NCI-H510A treated with DMSO at 0.1 percent for 48 hours (cell line): ENCODE data around the gene FRG2.
"Not testable (repeated sequence)": the region's sequence is repeated elsewhere in the genome, so short reads cannot be mapped to it uniquely, and the experiment has no call there.

ENCODE experiments used
- DNase-seq: peaks from one replicate; lab custom pipeline; 2025; lab: John Stamatoyannopoulos, UW

FRG2 gene

GRCh38 chr4:190016369-190017289, 10.4 kb downstream of the FRG2 start:
- DNase-seq, result no peak

DNA sequence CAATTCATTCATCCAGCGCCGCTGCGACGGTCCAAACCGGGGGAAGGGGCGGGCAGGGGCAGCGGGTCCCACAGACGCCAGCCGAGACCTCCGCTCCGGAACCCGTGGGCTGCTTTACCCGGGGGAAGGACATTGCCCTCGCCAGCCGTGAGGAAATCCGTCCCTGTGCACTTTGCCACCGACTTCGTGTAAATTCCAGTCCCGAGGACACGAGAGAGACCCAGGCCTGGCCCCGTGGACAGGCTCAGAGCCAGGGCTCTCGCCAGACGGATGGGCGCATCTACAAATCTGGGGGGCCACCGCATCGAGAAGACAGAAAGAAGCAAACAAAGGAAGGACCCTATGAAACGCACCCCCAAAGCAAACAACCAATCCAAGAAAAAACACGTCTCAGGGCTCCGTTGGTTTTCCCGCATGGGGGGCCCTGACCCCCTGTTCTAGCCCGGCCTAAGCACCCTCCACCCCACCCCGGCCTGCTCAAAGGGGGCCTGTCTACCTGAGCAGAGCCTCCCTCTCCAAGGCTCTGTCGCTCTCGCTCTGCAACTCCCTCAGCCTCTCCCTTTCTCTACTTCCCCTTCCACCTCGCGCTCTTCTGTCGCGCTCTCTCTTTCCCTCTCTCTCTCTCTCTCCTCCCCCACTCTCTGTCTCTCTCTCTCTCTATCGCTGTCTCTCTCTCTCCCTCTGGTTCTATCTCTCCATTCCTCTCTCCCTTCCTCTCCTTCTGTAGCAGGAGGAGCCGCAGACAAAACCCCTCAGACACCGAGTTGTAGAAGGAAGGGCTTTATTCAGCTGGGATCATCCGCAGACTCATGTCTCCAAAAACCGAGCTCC, 11.3 kb downstream of the FRG2 start:
- DNase-seq, result no peak

DNA sequence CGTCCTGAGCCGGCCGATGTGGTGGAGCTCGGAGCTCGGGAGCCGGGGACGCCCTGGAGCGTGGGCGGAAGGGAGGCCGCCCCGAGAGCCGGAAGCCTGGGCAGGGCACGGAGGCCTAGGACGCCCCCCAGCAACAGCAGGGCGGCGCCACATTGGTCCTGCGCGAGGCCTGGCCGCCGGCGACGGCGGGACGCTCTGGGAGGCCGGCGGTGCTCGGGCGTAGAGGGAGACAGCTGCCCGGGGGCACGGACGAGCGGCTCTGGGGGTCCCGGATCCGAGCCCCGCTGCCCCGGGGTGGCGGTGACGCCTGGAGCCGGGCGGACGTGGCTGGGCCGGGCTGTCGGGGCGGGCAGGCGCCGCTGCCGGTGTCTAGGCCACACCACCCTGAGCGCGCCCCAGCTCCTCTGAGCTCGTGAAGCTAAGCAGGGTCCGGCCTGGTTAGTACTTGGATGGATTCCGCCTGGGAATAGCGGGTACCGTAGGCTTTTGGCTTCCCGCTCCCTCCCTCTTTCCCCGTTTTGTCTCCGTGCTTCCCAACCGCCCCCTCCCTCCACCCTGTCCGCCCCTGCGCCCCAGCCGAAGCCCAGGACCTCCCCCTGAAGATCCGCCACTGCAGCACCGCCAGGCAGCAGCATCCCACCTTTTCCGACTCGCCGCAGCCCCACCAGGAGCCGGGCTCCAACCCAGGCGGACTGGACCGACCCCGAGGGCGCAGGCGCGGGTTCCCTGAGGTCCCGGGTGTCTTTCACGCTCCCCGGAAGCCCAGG, 12.1 kb downstream of the FRG2 start:
- no peak for DNase-seq

- not testable (repeated sequence) for DNase-seq
Measured at GRCh38 chr4:189989941-189990340, 37.1 kb downstream of the FRG2 start.

- no peak for DNase-seq
Measured at GRCh38 chr4:189988877-189989431, 38.1 kb downstream of the FRG2 start.

DNA sequence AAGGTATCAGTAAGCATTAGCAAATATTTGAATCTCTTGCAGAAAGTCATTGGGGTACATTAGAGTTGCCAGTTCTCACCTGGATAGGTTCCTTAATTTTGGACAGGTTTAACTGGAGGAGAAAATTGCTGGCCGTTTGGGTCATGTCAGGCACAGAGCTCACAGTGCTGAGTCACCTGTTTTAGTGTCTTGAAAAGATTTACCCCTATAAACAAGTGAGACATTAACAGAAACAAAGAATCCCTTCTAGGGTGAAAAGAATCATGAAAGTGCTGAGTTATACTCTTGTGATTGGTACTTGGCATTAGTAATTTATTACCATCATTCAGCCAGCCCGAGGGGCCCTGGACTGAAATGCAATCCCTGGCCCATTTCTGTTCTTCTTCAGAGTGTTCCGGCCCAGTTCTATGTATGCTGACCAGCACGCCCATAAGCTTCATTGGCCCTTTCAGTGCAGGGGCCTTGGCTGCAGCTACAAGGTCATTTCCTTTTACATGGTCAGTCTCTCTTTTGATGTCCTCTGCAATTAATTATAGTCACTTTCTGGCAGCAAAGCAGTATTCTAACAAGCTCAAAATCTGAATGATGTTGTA, 41.3 kb downstream of the FRG2 start:
- not testable (repeated sequence) for DNase-seq

DNA sequence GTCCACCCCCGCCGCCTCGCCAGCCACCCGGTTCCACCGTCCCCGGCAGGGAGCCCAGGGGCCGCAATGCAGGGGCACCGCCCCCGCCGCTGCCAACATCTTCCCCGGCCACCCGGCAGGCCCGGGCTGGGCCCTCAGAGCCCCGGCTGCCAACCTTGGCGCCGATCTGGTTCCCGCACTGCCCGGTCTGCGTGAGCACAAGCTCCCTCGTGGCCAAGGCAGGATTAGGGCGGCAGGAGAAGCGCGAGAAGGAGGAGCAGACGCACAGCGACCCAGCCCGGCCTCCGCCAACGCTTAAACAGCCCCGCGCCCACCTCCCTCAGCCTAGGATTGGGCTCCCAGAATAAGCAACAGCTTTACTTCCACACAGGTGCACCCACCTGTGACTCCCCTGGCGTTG, 42.4 kb downstream of the FRG2 start:
- DNase-seq, result not testable (repeated sequence)

GRCh38 chr4:189983916-189984526, 43.0 kb downstream of the FRG2 start:
- not testable (repeated sequence) for DNase-seq

DNA sequence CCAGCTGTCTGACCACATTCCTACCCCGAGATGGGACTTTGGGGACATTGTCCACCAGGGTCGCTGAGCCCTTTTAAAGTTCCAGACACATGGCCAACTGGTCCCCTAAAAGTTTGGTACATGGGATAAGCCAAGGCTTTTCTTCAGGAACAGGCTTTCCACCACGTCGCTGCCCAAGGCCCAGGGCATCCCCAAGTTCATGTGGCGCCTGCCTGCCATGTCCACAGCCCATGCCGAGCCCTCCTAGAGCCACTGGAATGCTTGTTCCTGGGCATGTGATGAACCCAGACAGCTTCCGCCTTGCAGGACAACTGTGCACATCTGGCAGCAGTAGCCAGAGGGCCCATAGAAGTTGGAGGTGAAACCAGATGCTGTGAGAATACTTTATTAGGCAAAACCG, 45.1 kb downstream of the FRG2 start:
- no peak for DNase-seq

GRCh38 chr4:189980292-189980691, 46.8 kb downstream of the FRG2 start:
- DNase-seq, result not testable (repeated sequence)

- DNase-seq, result no peak
Measured at GRCh38 chr4:189979196-189980047, 47.6 kb downstream of the FRG2 start.
